NOMO-1 treated with dmso at 0.1 percent for 144 hours (cell line): ENCODE data around the gene OR8I2.
"Not testable (repeated sequence)": the region's sequence is repeated elsewhere in the genome, so short reads cannot be mapped to it uniquely, and the experiment has no call there.

Experiments used
- DNase-seq: peaks from one replicate; lab custom pipeline; 2025; ENCODE audit not compliant: unreplicated experiment; lab: John Stamatoyannopoulos, UW

OR8I2 gene

DNA sequence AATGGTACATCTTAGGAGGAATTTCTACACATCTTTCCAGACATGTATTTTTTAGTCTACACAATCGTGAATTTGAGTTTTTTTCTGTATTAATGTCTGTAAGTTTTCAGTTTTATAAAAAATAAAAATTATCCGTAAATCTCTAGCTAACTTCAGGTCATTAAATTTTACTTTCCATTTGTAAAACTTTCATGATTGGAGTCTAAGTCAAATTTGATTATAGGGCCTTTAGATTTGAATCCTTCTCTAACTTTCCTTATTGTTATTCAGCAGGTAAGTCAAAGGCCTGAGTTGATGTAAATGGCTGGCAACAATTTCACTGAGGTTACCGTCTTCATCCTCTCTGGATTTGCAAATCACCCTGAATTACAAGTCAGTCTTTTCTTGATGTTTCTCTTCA is at the start of gene OR8I2:
Gene OR8I2, plus strand, starts transcription at position 301 of the 400 bp plus-strand sequence. Its CDS starts 0 bp downstream, at position 301.
- DNase-seq: no peak

DNA sequence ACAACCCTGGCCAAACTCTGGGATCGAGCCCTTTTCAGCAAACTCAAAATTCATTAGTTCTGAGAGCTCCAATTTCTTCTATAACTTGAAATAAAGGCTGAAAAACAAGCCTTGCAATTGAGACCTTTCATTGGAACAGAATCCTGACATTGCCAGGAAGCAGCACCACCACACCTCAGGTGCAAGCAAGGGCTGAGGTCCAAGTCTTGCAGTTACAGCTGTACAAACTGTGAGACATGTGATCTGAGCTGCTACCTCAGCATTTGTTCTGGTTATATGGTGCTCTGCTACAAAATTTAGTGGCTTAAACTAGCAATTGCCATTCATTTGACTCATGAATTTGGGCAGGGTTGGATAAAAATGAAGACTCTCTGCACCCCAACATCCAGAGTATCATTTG is 47.6 kb upstream of the OR8I2 start:
- DNase-seq: no peak

DNA sequence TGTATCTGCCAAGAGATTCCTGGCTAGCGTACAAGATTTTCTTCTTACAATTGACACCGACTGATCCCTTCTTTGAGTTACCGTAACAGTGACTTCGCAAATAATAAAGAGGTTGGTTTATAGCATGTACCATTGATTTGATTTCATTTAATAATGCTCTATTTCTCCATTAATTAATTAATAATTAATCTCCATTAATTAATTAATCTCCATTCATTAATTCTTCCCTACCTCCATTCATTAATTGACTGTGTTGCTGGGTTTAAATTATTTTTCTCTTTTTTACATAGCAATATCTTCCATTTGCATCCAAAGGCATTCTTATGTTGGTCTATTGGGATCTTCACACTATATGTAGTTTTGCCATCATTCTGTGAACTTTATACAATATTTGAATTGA is 44.6 kb upstream of the OR8I2 start:
- no peak for DNase-seq

DNA sequence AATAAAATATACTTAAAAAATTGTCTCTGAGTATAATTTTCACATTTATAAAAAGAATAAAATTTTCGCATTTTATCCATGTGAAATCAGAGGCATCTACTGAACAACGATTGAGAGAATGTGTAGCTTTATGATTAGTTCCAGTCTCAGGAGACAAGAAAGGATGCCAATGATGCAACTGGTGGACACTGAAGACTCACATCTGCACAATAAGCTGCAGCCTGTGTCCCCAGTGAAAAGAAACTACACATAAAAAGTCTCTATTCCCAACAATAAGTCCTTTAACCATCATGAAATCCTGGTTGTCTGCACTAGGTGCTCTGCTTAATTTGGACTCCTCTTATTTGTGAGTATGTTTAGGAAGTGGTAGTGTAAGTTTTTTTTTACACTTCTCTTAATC is 43.6 kb upstream of the OR8I2 start:
- DNase-seq: no peak

DNA sequence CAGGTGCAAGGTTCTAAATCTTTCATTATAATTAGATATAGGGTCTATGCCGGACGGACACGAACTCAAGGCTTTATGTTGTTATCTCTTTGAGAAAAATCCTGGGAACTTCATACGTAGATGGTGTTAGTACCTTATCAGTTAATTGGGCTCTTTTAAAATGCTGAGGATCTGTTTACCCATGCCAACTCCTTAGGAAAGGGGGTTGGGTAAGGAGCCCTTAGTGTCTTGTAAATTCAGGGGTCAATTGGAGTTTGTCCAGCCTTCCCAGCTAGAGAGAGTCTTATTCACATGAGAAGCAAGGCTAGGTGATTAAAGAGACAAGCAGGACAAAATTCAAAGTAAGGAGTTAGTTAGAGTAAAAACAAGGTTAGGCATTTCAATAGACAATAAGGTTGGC is 36.7 kb upstream of the OR8I2 start:
- DNase-seq: not testable (repeated sequence)

DNA sequence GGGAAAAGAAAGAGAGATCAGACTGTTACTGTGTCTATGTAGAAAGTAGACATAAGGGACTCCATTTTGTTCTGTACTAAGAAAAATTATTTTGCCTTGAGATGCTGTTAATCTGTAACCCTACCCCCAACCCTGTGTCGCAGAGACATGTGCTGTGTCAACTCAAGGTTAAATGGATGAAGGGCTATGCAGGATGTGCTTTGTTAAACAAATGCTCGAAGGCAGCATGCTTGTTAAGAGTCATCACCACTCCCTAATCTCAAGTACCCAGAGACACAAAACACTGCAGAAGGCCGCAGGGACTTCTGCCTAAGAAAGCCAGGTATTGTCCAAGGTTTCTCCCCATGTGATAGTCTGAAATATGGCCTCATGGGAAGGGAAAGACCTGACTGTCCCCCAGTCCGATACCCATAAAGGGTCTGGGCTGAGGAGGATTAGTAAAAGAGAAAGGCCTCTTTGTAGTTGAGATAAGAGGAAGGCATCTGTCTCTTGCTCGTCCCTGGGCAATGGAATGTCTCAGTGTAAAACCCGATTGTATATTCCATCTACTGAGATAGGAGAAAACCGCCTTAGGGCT is 35.4 kb upstream of the OR8I2 start:
- not testable (repeated sequence) for DNase-seq

DNA sequence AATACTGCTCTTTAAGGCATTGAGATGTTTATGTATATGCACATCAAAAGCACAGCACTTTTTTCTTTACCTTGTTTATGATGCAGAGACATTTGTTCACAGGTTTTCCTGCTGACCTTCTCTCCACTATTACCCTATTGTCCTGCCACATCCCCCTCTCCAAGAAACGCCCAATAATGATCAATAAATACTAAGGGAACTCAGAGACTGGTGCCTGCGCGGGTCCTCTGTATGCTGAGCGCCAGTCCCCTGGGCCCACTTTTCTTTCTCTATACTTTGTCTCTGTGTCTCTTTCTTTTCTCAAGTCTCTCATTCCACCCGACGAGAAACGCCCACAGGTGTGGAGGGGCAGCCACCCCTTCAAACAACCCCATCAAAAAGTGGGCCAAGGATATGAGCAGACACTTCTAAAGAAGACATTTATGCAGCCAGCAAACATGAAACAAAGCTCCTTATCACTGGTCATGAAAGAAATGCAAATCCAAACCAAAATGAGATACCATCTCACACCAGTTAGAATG is 34.8 kb upstream of the OR8I2 start:
- DNase-seq: not testable (repeated sequence)

DNA sequence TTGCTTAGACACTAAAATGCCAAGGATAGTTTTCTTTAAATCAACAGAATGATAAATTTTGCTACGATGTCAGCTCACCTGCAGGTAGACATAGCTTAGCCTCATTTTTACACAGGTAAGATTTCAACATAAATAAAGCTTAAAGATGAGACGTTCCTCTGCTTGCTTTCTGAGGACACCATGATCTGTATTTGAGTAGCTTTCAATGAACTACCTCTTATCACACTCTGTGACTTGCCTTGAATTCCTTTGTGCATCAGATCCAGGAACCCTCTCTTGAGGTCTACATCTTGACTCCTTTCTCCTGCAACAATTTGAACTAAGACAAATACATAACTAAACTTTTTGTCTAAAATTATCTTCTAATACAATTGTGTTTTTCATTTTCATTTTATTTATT is 26.1 kb upstream of the OR8I2 start:
- no peak for DNase-seq

DNA sequence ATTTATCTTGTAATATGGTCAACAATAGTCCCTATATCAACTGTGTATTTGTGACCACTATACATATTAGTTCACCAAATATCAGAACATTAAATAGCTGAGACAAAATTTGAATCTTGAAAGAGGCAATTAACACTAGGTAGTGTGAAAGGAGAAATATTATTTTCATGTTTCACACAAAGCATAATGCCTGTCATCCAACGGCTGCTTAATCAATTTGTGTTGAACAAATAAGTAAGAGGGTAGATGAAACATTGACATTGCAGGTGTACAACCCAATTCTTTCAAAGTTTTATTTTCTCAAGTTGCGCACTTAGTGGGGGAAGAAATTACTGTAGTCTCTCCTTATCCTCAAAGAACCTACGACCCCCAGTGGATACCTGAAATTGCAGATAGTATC is 3.4 kb upstream of the OR8I2 start:
- no peak for DNase-seq

DNA sequence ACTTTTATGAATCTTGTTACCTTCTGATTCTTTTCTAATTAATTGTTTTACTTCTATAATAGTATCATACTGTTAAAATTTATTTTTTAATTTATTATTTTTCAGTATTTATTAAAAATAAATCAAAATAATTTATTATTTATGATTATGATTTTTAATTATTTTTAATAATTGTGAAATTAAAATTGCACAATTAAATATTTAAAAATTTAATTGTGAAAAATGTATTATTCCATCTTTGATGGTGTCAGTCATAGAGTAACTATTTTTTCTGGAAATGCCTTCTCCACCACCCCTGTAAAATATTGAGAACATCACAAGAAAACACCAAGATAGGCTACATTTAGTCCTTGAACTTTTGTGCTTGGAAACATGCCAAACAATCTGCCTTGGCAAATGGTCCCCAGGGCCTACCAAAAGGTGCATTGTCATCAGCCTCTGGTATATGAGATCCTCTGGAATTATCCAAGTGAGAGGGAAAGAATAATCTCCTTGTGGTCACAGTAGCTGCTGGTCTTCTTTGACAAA is 10.2 kb downstream of the OR8I2 start, which contains the start of gene OR8H2:
Gene OR8H2, plus strand, starts transcription at position 478 of the 528 bp plus-strand sequence. CDS start 1,356 bp downstream, outside the sequence.
- no peak for DNase-seq

DNA sequence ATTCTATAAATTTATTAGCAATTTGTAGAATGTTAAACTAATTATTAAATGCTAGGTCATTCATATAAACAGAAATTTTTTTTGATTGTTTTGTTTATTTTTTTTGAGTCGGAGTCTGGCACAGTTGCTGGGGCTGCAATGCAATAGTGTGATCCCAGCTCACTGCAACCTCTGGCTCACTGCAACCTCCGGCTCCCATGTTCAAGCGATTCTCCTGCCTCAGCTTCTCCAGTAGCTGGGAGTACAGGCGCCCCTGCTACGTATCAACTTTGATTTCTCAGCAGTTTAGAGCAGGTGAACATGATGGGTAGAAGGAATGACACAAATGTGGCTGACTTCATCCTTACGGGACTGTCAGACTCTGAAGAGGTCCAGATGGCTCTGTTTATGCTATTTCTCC is 29.0 kb downstream of the OR8I2 start, which contains the start of gene OR8H3:
Gene OR8H3, plus strand, starts transcription at position 301 of the 400 bp plus-strand sequence. Its CDS starts 0 bp downstream, at position 301.
- DNase-seq: no peak

DNA sequence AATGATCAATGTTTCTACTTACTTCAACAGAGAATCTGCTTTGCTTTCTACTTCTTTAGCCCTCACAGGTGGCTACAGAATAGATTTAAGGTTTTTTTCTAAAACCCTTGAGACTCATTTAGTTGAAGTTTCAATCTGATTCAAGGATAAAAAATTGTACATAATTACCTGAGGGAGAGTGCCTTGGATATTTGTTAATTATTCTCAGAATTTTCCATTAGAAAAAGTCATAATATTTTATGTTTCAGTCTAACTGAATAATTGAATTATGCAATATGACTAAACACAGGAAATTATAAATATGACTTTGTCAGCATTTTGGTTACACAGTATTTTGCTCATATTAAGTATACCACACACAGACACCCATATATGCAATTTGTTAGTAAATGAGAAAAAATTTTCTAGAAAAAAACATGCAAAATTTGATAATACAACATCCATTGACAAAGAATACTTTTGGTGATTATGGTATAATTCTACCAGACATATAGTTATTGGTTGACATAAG is 47.1 kb downstream of the OR8I2 start, which contains the start of gene OR8J3:
Gene OR8J3, minus strand, starts transcription at position 51 of the 511 bp plus-strand sequence. CDS start 2,483 bp downstream, outside the sequence.
- DNase-seq: no peak

DNA sequence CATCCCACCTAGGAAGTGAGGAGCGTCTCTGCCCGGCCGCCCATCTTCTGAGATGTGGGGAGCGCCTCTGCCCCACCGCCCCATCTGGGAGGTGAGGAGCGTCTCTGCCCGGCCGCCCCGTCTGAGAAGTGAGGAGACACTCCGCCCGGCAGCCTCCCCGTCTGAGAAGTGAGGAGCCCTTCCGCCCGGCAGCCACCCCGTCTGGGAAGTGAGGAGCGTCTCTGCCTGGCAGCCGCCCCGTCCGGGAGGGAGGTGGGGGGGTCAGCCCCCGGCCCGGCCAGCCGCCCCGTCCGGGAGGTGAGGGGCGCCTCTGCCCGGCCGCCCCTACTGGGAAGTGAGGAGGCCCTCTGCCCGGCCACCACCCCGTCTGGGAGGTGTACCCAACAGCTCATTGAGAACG is 50.6 kb downstream of the OR8I2 start:
- not testable (repeated sequence) for DNase-seq
